Peyer's patch (tissue), 4 donors: ENCODE results near the gene NBR1. TPM values are rescaled to one million over a fixed set of nuclear protein-coding genes. Genes with fewer than 3 reads are reported as not detected.
"Not testable (repeated sequence)": the region's sequence is repeated elsewhere in the genome, so short reads cannot be mapped to it uniquely, and the experiment has no call there.

ENCODE experiments used
- DNase-seq, 3 donors: peaks; one replicate each; pipeline ENCODE4 v3.0.0-alpha.2; 2017 to 2019
- H3K27ac ChIP-seq, 4 donors: fragments of 200-600 bp; sonication (generic); one replicate each; pipeline ENCODE4 v1.5.1; 2016 to 2019
- H3K27me3 ChIP-seq, 2 donors: fragments of 200-600 bp; sonication (generic); one replicate each; pipeline ENCODE4 v1.5.1; 2019
- H3K36me3 ChIP-seq, 3 donors: fragments of 200-600 bp; sonication (generic); one replicate each; pipeline ENCODE4 v1.5.1; 2016 to 2019
- H3K4me1 ChIP-seq, 4 donors: fragments of 200-600 bp; sonication (generic); one replicate each; pipeline ENCODE4 v1.5.1; 2016 to 2019
- H3K4me3 ChIP-seq, 4 donors: fragments of 200-600 bp; sonication (generic); 1 replicate in 3 of 4; 2 replicates in 1 of 4; pipeline ENCODE4 v1.5.1; 2016 to 2019; ENCODE audit warnings: mild to moderate bottlenecking in 1 of 4
- H3K9me3 ChIP-seq, 4 donors: fragments of 200-600 bp; sonication (generic); one replicate each; pipeline ENCODE4 v1.5.1; 2016 to 2019; ENCODE audit warnings: mild to moderate bottlenecking in 1 of 4
- CTCF ChIP-seq, 6 experiments: fragments of 450-650 bp in 4 of 6; fragments of 200-600 bp in 2 of 6; sonication (generic) in 1 of 6; IDR thresholded peaks; one replicate each; pipeline ENCODE4 v1.5.1; 2017 to 2019; ENCODE audit warnings: antibody characterized with exemption in 6 of 6, mild to moderate bottlenecking in 3 of 6, moderate library complexity in 1 of 6
- POLR2A ChIP-seq, 2 donors: fragments of 450-650 bp; IDR thresholded peaks; one replicate each; pipeline ENCODE4 v1.5.1; 2017; ENCODE audit warnings: antibody characterized with exemption in 2 of 2, mild to moderate bottlenecking in 2 of 2, moderate library complexity in 2 of 2
- total RNA-seq, 4 donors: library from RNA; depleted of rRNA; stranded (reverse); fragments of >200 nt; gene quantifications; one replicate each; pipeline ENCODE4 v1.1.0, GENCODE V29; 2016

The NBR1 gene
- total RNA-seq, 4 donors from 2014 or later, result 102 to 139 (median 127) TPM

- no peaks in the 10 kb centered on the region for H3K27me3 ChIP-seq
- DNase-seq, result no peak
- no peak overlapping the region for H3K4me3 ChIP-seq
- H3K9me3 ChIP-seq, result no peaks in the 10 kb centered on the region
- H3K36me3 ChIP-seq, result peaks cover 0 to 26% (median 0%) of the 10 kb centered on the region in 3 donors
- TF ChIP-seq POLR2A (IDR thresholded peaks at IDR 0.05) (no peak), CTCF (IDR thresholded peaks at IDR 0.05) (no peak)
- H3K27ac ChIP-seq, result no peak overlapping the region
- H3K4me1 ChIP-seq, result peaks cover 0 to 12% (median 3%) of the 10 kb centered on the region in 4 donors
These were observed 41.4 kb upstream of the NBR1 start for GRCh38 chr17:43129671-43130010.

DNA sequence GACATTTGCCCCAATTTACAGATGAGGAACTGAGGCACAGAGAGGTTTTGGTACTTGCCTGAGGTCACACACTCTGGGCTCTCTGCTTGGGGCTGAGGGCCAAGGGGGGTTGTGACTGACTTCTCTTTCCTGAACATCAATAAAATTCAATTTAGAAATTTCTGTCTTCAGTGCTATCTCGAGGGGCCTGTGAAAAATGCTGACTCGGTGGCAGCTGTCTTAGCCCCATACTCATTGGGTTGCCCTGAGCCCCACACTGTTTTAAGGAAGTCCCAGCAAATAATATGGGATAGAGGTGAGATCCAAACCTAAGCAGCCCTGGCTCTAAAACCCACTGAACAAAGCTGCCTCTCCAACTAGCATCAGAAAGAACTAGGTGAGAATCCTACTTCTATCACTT lies 38.9 kb upstream of the NBR1 start:
- no peaks in the 10 kb centered on the region for H3K9me3 ChIP-seq
- no peak for TF ChIP-seq POLR2A (IDR thresholded peaks at IDR 0.05)
- no peak for TF ChIP-seq CTCF (IDR thresholded peaks at IDR 0.05)
- DNase-seq, result peak in 1 of 3 donors; percentile 17
- H3K4me1 ChIP-seq, result no peaks in the 10 kb centered on the region
- no peak overlapping the region for H3K27ac ChIP-seq
- no peaks in the 10 kb centered on the region for H3K27me3 ChIP-seq
- H3K36me3 ChIP-seq, result peaks cover 0 to 33% (median 0%) of the 10 kb centered on the region in 3 donors
- H3K4me3 ChIP-seq, result no peak overlapping the region

DNA sequence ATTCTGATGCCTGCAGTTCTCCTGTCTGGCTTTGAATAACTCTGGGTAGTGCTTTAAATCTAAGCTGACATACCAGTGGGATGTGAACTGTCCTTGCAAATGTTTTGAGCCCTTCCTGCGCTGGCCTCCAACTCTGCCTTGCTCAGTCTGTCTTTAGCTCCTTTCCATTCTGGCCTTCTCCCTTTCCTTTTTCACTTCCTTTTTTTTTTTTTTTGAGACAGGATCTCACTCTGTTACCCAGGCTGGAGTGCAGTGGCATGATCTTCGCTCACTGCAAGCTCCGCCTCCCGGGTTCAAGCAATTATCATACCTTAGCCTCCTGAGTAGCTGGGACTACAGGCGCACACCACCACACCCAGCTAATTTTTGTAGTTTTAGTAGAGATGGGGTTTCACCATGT lies 37.6 kb upstream of the NBR1 start:
- not testable (repeated sequence) for H3K27me3 ChIP-seq, H3K4me1 ChIP-seq, H3K4me3 ChIP-seq, DNase-seq, H3K27ac ChIP-seq, H3K9me3 ChIP-seq
- peaks cover 0 to 33% (median 0%) of the 10 kb centered on the region in 3 donors for H3K36me3 ChIP-seq

- H3K27ac ChIP-seq, result no peak overlapping the region
- H3K4me3 ChIP-seq, result no peak overlapping the region
- no peaks in the 10 kb centered on the region for H3K9me3 ChIP-seq
- no peak for TF ChIP-seq POLR2A (IDR thresholded peaks at IDR 0.05)
- TF ChIP-seq CTCF (IDR thresholded peaks at IDR 0.05), result no peak
- no peak for DNase-seq
- no peaks in the 10 kb centered on the region for H3K27me3 ChIP-seq
- no peaks in the 10 kb centered on the region for H3K4me1 ChIP-seq
- H3K36me3 ChIP-seq, result peaks cover 0 to 33% (median 0%) of the 10 kb centered on the region in 3 donors
These were observed 36.1 kb upstream of the NBR1 start for GRCh38 chr17:43134774-43135453.

- no peak for DNase-seq
- Histone ChIP-seq H3K4me1 (no peaks in the 10 kb centered on the region), H3K4me3 (no peak overlapping the region), H3K27ac (no peak overlapping the region), H3K9me3 (no peaks in the 10 kb centered on the region), H3K36me3 (peaks cover 0 to 33% (median 0%) of the 10 kb centered on the region in 3 donors), H3K27me3 (no peaks in the 10 kb centered on the region)
- TF ChIP-seq CTCF (IDR thresholded peaks at IDR 0.05) (no peak), POLR2A (IDR thresholded peaks at IDR 0.05) (no peak)
These were observed 35.6 kb upstream of the NBR1 start for GRCh38 chr17:43135454-43135819.

DNA sequence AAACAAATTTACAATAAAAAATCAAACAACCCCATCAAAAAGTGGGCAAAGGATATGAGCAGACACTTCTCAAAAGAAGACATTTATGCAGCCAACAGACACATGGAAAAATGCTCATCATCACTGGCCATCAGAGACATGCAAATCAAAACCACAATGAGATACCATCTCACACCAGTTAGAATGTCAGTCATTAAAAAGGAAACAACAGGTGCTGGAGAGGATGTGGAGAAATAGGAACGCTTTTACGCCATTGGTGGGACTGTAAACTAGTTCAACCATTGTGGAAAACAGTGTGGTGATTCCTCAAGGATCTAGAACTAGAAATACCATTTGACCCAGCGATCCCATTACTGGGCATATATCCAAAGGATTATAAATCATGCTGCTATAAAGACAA lies 34.4 kb upstream of the NBR1 start:
- DNase-seq, H3K4me1 ChIP-seq, H3K27ac ChIP-seq, H3K27me3 ChIP-seq, H3K4me3 ChIP-seq, H3K9me3 ChIP-seq: not testable (repeated sequence)
- peaks cover 0 to 33% (median 0%) of the 10 kb centered on the region in 3 donors for H3K36me3 ChIP-seq

DNA sequence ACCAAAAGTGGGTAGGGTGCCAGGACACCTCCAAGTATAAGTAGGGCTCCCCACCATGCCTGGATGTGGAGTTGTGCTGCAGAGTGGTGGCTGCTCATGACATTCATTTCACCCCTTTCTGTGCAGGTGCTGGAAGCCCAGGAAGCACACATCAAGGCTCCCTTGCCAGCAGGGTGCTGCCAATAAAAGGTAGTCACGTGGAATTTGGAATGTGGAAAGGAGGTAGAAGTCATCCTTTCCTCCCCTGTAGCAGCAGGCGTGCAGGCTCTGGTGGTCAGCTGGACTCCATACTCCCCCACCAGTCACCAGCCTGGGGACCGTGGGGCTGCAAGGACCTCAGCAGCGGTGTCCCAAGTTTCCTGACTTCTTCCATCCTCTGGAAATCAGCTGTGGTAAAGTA lies 32.5 kb upstream of the NBR1 start:
- not testable (repeated sequence) for H3K4me1 ChIP-seq, DNase-seq, H3K9me3 ChIP-seq, H3K27me3 ChIP-seq, H3K4me3 ChIP-seq, H3K27ac ChIP-seq
- H3K36me3 ChIP-seq, result peaks cover 0 to 23% (median 0%) of the 10 kb centered on the region in 3 donors
